HEK293T (cell line): Measurements from ENCODE around the gene FAM3C.

ENCODE experiments used
- CTCF ChIA-PET: fragments of 350-600 bp; formaldehyde crosslinking; extraction: SDS; loops from one replicate; lab custom pipeline; 2021; ENCODE audit warnings: antibody characterized with exemption, inconsistent platforms; lab: Yijun Ruan, JAX
- POLR2A ChIA-PET: fragments of 350-600 bp; formaldehyde crosslinking; extraction: SDS; loops from one replicate; lab custom pipeline; 2020; ENCODE audit warnings: antibody characterized with exemption, inconsistent platforms; lab: Yijun Ruan, JAX
- DNase-seq: peaks from one replicate; pipeline ENCODE4 v3.0.0; 2012; ENCODE audit warnings: mixed read lengths; ENCODE audit errors: extremely low spot score
- ARNT ChIP-seq: fragments of 450-650 bp; IDR thresholded peaks from 2 replicates; pipeline ENCODE4 v1.6.1; 2017; ENCODE audit warnings: mild to moderate bottlenecking
- BHLHE40 ChIP-seq: fragments of 450-650 bp; IDR thresholded peaks from 2 replicates; pipeline ENCODE4 v1.6.1; 2016; ENCODE audit warnings: mild to moderate bottlenecking, moderate library complexity, borderline replicate concordance
- CTBP1 ChIP-seq: fragments of 450-650 bp; IDR thresholded peaks from 2 replicates; pipeline ENCODE4 v1.6.1; 2016; ENCODE audit warnings: borderline replicate concordance
- ELF4 ChIP-seq: fragments of 450-650 bp; IDR thresholded peaks from 2 replicates; pipeline ENCODE4 v1.6.1; 2017; ENCODE audit warnings: antibody characterized with exemption
- FOXA1 ChIP-seq: fragments of 450-650 bp; IDR thresholded peaks from 2 replicates; pipeline ENCODE4 v1.6.1; 2016; ENCODE audit warnings: mild to moderate bottlenecking
- FOXK2 ChIP-seq: fragments of 450-650 bp; IDR thresholded peaks from 2 replicates; pipeline ENCODE4 v1.6.1; 2016; ENCODE audit warnings: mild to moderate bottlenecking
- FOXM1 ChIP-seq: fragments of 450-650 bp; IDR thresholded peaks from 2 replicates; pipeline ENCODE4 v1.6.1; 2017; ENCODE audit warnings: mild to moderate bottlenecking, borderline replicate concordance
- HDGF ChIP-seq: fragments of 450-650 bp; IDR thresholded peaks from 2 replicates; pipeline ENCODE4 v1.6.1; 2017; ENCODE audit warnings: antibody characterized with exemption, borderline replicate concordance
- L3MBTL2 ChIP-seq: fragments of 450-650 bp; conservative IDR thresholded peaks from 2 replicates; pipeline ENCODE4 v1.6.1; 2016; ENCODE audit warnings: mild to moderate bottlenecking
- LEF1 ChIP-seq: fragments of 450-650 bp; IDR thresholded peaks from 2 replicates; pipeline ENCODE4 v1.6.1; 2017; ENCODE audit warnings: mild to moderate bottlenecking, borderline replicate concordance
- NFRKB ChIP-seq: fragments of 450-650 bp; IDR thresholded peaks from 2 replicates; pipeline ENCODE4 v1.6.1; 2016; ENCODE audit warnings: mild to moderate bottlenecking, moderate library complexity
- PKNOX1 ChIP-seq: fragments of 450-650 bp; IDR thresholded peaks from 2 replicates; pipeline ENCODE4 v1.6.1; 2016
- SP1 ChIP-seq: fragments of 450-650 bp; IDR thresholded peaks from 2 replicates; pipeline ENCODE4 v1.6.1; 2017
- SUZ12 ChIP-seq: fragments of 450-650 bp; IDR thresholded peaks from 2 replicates; pipeline ENCODE4 v1.6.1; 2016; ENCODE audit warnings: mild to moderate bottlenecking
- TARDBP ChIP-seq: fragments of 450-650 bp; IDR thresholded peaks from 2 replicates; pipeline ENCODE4 v1.6.1; 2016
- ZNF384 ChIP-seq: fragments of 450-650 bp; IDR thresholded peaks from 2 replicates; pipeline ENCODE4 v1.6.1; 2016

Gene FAM3C

GRCh38 chr7:121372376-121373010 lies 23.6 kb downstream of the FAM3C start:
- ChIA-PET POLR2A (no interaction called here), CTCF (interaction anchor here (0.6 kb wide), 2 partner anchors 14 to 254 kb away, joined by 3 to 4 read pairs; no protein-coding TSS in a partner anchor)
- TF ChIP-seq NFRKB (no peak), PKNOX1 (no peak), HDGF (no peak), LEF1 (no peak), FOXA1 (no peak), CTBP1 (no peak), SP1 (no peak), TARDBP (no peak), L3MBTL2 (no peak)

GRCh38 chr7:121371883-121372282 lies 24.2 kb downstream of the FAM3C start:
- ChIA-PET POLR2A (no interaction called here), CTCF (no interaction called here)
- DNase-seq = no peak
- TF ChIP-seq LEF1 = no peak
- no peak for TF ChIP-seq FOXK2
- no peak for TF ChIP-seq ARNT
- TF ChIP-seq ELF4 = no peak
- no peak for TF ChIP-seq SUZ12
- TF ChIP-seq SP1 = no peak
- no peak for TF ChIP-seq PKNOX1
- TF ChIP-seq L3MBTL2 = no peak
- no peak for TF ChIP-seq CTBP1
- TF ChIP-seq NFRKB = no peak
- TF ChIP-seq FOXM1 = no peak
- TF ChIP-seq BHLHE40 = no peak
- no peak for TF ChIP-seq TARDBP
- no peak for TF ChIP-seq FOXA1

More at GRCh38 chr7:121372376-121373010, 23.6 kb downstream of the FAM3C start:
- no peak for DNase-seq

GRCh38 chr7:121371367-121371766 lies 24.7 kb downstream of the FAM3C start:
- CTCF ChIA-PET = no interaction called here
- POLR2A ChIA-PET = no interaction called here
- TF ChIP-seq SUZ12 (no peak), SP1 (no peak), PKNOX1 (no peak), TARDBP (no peak), ZNF384 (no peak), BHLHE40 (no peak), NFRKB (no peak), L3MBTL2 (no peak)
- DNase-seq = no peak

GRCh38 chr7:121369462-121369861 lies 26.6 kb downstream of the FAM3C start:
- POLR2A ChIA-PET = no interaction called here
- CTCF ChIA-PET = interaction anchor here (1.1 kb wide), 1 partner anchor 27 kb away, joined by 4 read pairs; the partner anchor contains the start of gene FAM3C

GRCh38 chr7:121366852-121367431 lies 29.2 kb downstream of the FAM3C start:
- TF ChIP-seq CTBP1 = no peak
- TF ChIP-seq L3MBTL2 = no peak
- TF ChIP-seq SP1 = no peak
- TF ChIP-seq ELF4 = no peak
- TF ChIP-seq ARNT = no peak
- no peak for TF ChIP-seq BHLHE40
- TF ChIP-seq PKNOX1 = no peak
- TF ChIP-seq LEF1 = no peak
- no peak for TF ChIP-seq FOXA1
- TF ChIP-seq HDGF = no peak
- TF ChIP-seq ZNF384 = no peak
- TF ChIP-seq FOXK2 = no peak
- CTCF ChIA-PET = interaction anchor here (0.6 to 2.1 kb wide), 9 partner anchors 14 to 628 kb away, joined by 3 to 10 read pairs (median 4); partner anchors contain the start of gene FAM3C
- POLR2A ChIA-PET = interaction anchor here (1.0 to 1.3 kb wide), 2 partner anchors 29 to 31 kb away, joined by 3 read pairs; partner anchors contain the start of gene FAM3C
- DNase-seq = peak; percentile 14

More at GRCh38 chr7:121369462-121369861, 26.6 kb downstream of the FAM3C start:
- no peak for TF ChIP-seq FOXM1
- TF ChIP-seq HDGF = no peak
- no peak for TF ChIP-seq PKNOX1
- TF ChIP-seq FOXA1 = no peak
- TF ChIP-seq L3MBTL2 = no peak
- TF ChIP-seq CTBP1 = no peak
- no peak for TF ChIP-seq ELF4
- TF ChIP-seq SP1 = no peak
- TF ChIP-seq TARDBP = no peak
- TF ChIP-seq BHLHE40 = no peak
- no peak for TF ChIP-seq ZNF384
- no peak for TF ChIP-seq ARNT
- no peak for TF ChIP-seq FOXK2
- DNase-seq = no peak
